PC-9 (cell line): ENCODE results near the gene VILL.

Source experiments
- EZH2 ChIP-seq: fragments of 200-600 bp; sonication (generic); IDR thresholded peaks from 2 replicates; pipeline ENCODE4 v1.8.0; 2017; ENCODE audit warnings: antibody characterized with exemption, low read depth
- TF ChIP-seq, protein P1 (sequence below): fragments of 200-600 bp; sonication (generic); conservative IDR thresholded peaks from 2 replicates; pipeline ENCODE4 v1.6.1; 2017; ENCODE audit warnings: mixed run types, antibody characterized with exemption, mild to moderate bottlenecking, moderate library complexity

DNA sequence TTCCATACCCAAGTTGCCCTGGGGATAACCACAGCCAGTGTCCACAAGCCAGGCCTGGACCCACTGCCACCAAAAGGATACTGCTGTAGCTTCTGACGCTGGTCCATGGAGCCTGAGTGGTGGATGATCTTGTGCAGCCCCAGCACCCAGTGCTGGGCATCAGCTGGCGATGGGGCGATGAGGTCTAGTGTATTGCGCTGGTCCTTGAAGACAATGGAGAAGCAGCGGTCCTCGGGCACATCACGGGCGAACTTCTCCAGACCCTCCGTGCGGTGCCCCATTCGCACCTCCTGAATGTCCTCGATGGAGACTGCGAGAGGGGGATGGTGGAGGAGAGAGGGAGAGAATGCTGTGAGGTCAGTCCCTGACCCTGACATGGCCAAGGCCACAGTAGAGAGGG is 25.8 kb downstream of the VILL start:
- TF ChIP-seq, protein P1, sequence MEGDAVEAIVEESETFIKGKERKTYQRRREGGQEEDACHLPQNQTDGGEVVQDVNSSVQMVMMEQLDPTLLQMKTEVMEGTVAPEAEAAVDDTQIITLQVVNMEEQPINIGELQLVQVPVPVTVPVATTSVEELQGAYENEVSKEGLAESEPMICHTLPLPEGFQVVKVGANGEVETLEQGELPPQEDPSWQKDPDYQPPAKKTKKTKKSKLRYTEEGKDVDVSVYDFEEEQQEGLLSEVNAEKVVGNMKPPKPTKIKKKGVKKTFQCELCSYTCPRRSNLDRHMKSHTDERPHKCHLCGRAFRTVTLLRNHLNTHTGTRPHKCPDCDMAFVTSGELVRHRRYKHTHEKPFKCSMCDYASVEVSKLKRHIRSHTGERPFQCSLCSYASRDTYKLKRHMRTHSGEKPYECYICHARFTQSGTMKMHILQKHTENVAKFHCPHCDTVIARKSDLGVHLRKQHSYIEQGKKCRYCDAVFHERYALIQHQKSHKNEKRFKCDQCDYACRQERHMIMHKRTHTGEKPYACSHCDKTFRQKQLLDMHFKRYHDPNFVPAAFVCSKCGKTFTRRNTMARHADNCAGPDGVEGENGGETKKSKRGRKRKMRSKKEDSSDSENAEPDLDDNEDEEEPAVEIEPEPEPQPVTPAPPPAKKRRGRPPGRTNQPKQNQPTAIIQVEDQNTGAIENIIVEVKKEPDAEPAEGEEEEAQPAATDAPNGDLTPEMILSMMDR, result no peak
- no peak for TF ChIP-seq EZH2
